Stimulated activated CD4-positive, alpha-beta T cell treated with anti-CD3 and anti-CD28 coated beads, TNF-alpha, amount 100 ng/mL, for 1 hour (primary cell): ENCODE measurements around the gene TRABD2B.

Experiments
- DNase-seq, 3 donors: peaks; one replicate each; pipeline ENCODE4 v3.0.0-alpha.2; 2020; ENCODE audit warnings: low read depth in 3 of 3, low spot score in 1 of 3

TRABD2B gene

DNA sequence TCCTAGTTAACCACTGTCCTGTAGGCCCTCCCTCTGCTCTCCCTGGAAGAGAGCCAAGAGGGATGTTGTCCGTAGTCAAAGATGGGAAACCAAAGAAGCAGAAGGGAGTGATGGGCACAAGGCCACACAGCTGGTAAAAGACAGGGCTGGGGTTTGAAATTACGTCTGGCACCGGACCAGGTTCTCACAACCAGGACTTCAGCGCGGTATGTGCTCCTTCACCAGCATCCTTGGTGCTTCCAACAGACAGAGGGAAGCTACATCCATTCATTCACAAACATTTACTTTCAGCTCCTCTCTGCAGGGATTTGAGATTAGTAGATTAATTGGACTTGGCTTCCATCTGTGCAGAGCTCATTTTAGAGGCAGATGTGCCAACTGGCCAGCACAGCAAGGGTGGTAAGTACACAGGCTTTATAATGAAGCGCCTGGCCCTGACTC is 191.2 kb downstream of the TRABD2B start:
- no peak for DNase-seq

DNA sequence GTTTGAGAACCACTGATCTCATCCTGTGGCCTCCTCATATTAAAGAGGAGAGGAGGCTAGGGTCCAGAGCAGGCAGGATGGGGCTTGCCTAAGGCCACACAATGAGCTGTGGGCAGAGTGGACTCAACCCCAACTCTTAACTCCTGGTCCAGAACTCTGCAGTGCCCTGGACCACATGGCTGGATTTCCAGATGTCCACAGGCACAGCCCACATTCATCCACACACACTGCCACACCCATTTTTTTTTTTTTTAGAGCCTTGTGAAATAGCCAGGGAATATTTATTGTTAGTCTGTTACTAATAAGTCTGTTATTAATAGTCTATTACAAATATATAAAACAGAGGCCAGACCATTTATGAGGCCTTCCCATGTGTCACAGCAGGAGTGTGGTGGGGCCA is 192.2 kb downstream of the TRABD2B start:
- no peak for DNase-seq

DNA sequence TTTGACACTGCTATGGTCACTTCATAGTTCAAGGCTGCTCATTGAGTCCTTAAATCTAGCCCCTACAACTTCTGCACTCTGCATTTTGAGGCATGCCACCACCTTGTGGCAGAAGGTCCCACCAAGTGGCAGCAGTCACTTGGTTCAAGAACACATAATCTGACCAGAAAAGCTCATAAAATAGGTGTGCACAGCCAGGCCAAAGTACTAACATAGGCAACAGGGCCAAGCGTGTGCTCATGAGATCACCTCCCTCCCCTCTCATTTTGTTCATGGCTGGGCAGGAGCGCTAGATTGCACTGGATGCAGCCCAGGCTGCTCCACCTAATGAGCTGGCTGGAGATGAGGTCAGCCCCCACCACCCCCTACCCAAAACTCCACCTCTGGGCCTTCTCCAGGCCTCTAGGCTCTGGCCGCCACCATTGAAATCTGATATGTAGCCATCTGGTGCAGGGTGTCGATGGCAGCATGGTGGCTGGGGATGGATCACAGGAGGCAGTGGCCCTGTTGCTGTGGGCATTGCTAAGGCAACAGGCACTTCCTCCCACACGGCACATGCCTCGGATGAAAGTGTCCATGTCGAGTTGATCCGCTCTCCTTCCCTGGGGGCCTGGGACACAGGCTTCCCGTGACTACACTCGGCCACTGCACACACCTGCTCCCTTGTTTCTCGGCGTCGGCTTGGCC is 193.2 kb downstream of the TRABD2B start:
- DNase-seq = no peak

DNA sequence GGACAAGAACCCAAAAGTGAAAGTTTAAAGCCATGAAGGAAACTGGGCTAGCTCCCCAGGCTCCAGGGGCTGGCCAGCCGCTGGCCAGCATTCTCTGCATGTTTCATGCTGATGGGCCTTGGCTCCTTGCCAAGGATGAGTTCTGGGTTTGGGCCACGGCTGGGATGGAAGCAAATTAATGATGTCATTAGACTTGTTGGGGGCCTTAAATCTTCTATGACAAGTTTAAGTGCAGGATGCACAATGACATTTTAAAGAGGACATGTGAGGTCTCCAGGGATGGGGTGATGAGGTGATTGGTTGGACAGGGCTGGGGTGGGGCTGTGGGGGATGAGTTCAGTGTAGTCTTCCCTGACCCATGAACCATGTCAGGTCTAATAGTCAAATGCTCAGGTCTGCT is 199.6 kb downstream of the TRABD2B start:
- DNase-seq = no peak

DNA sequence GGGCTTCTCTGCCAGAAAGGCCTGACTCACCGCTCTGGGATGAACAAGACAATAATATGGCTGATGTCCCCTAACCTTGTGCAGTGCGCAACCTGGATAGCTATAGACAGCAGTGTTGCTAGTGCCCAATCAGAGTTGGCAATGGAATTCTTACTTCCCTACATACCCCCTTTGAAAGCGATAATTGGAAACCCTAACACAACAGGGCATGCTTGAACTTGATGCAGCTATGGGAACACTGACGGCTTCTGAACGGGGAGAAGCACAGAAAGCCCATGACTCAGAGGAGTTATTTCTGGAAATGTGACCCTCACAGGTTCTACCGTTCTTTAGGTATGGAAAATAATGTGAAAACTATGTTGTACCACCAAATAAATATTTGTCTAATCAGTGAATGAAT is 200.6 kb downstream of the TRABD2B start:
- DNase-seq = no peak

DNA sequence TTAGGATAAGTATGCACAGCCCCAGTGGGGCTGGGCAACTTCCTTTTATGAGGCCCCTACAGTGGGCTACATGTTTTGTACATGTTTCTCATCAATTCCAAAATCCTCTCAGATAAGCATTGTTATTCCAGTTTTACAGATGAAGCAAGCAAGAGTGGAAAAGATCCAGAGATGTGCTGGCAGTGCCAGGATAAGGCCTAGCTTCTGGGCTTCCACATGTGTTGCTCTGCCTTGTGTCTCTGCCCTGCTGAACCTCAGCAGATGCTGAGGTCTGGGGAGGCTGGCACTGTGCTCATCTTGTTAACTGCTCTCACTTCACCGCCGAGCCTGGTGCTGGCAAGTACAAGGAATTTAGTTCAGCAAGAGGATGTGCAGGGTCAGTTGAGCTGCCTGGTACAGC is 202.1 kb downstream of the TRABD2B start:
- no peak for DNase-seq

DNA sequence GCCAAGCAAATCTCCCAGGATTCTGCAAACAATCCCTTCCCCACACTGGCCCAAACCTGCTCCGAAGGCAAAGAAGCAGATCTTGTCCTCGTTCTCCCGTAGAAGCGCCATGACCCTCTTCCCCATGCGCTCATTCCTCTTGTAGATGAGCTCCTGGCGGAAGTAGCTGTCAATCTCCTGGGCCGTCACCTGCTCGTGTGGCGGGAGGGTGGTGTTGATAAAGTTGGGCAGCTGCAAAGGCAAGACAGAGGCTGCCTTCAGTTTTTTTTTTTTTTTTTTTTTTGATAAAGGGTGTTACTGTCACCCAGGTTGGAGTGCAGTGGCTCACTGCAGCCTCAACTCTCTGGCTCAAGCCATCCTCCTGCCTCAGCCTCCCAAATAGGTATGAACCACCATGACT is 202.7 kb downstream of the TRABD2B start:
- DNase-seq = no peak

DNA sequence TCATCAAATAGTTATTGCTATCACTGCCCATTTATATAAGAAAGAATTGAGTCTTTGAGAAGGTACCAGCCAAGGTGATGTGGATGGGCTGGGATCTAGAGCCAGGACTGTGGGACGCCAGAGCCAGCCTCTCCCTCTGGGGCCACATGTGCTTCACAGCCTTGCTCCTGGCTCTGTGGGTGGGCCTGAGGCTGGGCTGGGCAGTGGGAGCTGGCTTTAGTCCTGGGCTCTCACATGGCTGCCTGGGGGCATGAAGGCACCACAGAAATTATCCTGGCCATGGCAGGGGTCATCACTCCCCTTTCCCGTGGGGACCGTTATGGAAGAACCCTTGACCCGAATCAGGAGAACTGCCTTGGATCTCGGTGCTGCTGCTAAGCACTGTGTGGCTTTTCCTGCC is 203.1 kb downstream of the TRABD2B start:
- no peak for DNase-seq

DNA sequence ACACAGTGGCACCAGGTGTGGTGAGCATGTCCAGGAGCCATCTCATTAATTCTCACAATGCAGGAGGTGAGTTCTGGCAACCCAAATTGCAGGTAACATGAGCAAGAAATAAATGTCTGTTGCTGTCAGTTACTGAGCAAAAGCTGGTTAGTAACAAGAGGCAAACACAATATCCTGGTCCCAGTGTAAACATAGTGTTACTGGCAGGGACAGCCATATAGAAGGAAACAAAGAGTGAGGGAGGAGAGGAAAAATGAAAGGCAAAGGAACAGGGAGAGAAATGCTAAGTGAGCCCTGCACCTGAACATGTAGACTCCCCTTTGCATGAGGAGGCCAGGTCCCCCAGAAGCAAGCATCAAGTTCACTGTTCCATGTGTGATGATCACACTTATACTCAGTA is 203.6 kb downstream of the TRABD2B start:
- DNase-seq = no peak

DNA sequence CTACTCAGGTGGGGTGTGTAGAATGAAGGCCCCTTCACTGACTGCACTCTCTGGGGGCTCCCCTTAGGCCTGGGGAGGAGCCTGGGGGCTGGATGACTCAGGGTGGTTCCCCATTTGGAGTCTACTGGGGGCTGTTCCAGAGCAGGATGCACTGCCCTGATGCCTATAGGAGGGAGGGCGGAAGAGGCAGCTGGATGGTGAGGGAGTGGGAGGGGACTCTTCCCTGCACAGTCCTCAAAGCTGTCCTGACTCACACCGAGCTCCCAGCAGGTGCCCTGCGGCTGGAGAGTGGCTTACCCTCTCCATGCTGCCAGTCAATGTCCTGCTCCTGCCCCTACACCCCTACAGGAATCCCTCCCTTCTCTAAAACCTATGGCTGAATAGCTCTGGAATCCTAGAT is 204.4 kb downstream of the TRABD2B start:
- DNase-seq = no peak

DNA sequence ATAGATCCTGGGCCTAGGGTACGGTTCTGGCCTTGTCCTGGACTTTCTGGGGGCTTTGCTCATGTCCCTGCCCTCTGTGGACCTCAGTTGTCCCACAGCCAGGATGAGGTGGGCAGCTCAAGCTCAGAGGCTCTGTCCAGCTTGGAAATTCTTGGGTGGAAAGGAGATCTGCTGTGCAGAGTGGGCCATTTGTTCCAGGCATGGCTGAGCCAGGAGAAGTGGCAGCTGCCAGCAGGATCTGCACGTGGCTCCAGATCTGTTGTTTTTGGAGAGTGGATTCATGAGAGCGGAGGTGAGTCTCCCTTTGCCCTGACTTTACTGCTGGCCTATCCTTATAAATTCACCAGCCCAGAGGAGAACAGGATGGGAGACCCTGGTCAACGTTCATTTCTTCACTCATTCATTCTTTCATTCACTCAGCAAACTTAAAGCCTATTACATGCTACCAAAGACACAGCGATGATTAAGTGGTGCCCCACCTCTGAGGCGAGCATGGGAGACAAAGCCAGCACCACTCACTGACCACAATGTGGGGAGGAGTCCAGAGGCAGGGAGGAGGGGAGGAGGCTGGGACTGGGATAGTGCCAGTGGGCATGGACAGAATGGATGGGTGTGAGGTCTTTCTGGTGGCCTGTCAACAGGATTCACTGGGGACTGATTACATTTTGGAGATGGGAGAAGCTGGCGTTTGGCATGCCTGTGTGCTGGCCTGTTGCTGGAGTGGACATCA is 205.1 kb downstream of the TRABD2B start:
- DNase-seq = no peak

DNA sequence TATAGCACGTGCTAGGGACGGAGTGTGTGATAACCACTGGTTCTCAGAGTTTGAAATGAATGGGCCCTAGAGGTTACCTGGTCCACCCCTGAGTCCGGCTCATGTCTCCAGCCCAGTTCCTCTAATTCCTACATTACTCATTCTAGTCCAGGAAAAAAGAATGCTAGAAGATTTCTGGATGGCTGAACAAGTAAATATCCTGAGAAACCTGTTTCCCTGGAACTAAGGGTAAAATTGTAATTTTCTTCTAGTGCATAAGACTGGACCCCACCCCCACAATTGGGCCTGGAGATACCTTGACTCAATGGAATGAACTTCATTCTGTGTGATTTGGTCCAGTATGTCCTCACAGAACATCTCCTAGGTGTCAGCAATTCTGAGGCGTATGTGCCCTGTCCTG is 208.4 kb downstream of the TRABD2B start:
- DNase-seq = no peak

DNA sequence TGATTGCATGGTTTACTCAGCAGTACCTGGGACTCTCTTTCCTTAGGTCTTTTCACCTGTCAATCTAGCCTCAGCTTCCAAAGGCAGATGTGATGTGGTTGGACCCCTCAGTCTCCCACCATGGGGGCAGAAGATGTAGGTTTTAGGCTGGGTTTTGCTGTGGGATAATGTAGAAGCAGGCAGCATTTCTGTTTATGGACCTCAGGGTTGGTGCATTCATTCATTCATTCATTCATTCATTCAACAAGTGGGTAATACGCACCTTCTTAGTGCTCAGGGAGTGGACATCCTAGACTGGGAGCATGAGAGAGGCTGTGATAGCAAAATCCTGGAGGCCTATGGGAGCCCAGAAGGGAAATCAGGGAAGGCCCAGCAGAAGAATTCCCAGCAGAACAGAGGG is 209.6 kb downstream of the TRABD2B start:
- DNase-seq = no peak

DNA sequence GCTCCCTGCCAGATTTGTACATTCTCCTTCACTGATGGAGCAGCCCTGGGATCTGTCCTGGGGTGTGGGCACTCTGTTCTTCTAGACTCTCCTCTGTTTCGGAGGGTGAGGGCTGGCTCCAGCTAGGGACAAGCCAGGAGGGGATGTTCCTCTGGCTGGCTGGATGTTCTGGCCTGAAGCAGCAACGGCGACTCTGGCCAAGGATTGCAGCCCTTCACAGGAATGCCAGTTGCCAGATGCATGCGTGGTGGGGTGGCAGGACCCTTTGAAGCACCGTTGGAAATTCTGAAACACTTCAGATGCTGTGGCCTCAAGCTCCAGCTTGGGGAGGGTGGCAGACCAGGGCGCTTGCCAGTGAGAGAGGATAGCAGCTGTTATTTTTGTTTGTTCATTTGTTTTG is 210.9 kb downstream of the TRABD2B start:
- DNase-seq = no peak

DNA sequence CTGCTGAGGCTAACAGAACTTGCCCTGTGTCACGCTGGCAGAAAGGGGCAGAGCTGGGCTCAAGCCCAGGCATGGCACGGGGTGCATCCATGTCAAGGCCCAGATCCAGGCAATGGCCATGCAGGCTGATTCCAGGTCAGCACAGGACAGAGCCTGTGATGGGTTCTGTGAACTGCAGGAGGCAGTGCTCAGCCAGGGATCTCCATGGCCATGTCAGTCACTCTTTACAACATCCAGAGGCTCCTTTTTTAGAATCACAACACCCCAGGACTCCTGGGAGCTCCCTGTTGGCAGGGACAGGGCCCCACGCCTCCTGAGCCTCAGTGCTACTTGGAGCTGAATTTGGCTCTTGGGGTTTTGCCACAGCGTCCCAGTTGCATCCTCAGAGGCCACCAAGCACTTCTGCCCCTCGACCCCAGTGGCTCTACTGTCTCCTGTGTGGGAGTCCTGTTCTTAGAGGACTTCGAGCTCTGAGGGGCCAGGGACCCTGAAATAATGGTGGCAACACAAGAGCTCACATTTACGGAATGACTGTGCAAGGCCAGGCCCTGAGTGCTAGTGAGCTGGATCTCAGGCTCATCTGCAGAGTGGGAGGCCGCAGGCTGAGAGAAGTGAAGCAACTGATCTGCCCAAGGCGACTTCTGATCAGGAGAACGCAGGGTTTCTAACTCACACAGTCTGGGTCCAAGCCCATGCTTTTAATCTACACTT is 211.5 kb downstream of the TRABD2B start:
- no peak for DNase-seq

DNA sequence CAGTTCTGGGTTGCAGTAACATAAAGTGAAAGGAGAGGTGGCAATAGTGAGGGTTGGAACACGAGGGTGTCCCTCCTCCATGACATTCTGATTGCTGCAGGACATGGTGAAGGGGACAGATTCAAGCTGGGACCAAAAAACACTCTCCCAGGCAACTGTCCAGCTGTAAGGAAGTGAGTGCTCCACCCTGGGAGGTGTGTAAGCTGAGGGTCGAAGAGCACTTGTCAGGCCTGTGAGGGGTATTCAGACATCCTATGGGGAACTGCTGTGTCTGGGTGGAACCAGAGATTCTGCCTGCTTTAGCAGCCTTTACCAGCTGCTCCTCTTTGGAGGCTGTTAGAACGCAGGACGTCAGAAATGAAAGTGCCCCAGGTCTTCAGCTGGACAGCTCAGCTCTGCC is 212.1 kb downstream of the TRABD2B start:
- no peak for DNase-seq

DNA sequence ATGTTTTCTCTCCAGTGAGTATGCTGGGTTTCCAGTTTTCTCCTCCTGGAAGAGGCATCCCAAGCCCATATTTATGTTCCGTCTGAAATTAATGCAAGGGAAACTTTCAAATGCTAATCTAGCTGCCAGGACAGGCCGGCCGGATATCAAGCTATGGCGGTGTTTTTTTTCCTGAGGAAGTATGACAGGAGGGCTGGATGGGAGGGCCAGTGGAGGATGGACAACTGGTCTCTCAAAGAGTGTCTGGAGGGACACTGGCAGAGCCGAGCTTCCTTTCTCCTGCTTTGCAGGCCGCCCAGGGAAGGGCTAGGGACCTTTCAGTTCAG is 212.7 kb downstream of the TRABD2B start:
- DNase-seq = no peak

DNA sequence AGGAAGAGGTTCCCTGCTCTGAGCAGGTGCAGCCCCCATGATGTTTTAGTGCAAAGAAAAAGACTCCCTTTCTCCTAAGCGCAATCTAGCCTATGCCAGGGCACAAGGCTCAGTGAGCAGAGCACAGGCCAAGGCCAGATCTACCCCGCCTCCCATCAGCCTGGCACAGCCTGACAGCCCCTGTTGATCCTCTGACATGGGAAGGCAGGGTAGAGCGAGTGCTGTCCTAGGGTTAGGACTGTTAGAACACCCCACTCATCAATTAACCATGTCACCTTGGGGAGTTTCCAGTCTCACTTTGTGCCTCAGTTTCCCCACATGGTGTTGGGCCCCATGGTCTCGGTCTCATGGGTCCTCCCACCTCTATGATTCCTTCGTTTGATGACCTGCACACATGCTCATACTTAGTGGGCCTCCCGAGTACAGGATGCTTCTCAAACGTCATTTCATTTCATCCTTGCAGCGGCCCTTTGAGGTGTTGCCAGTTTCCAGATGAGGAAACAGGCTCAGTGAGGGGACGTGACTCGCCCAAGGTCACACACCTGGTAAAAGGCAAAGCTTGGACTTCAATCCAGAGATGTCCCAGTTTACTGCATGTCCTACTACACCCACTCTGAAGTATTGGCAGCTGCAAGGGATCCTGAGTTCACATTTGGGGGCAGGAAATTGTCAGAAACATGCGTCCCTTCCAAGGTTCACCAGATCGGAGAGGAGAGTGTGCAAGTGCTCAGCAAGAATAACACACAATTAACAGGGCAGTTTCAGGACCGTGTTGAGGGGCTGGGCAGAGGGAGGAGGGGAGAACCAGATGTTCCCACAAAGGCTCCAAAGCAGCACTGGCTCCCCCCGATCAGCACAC is 213.3 kb downstream of the TRABD2B start:
- DNase-seq = no peak

DNA sequence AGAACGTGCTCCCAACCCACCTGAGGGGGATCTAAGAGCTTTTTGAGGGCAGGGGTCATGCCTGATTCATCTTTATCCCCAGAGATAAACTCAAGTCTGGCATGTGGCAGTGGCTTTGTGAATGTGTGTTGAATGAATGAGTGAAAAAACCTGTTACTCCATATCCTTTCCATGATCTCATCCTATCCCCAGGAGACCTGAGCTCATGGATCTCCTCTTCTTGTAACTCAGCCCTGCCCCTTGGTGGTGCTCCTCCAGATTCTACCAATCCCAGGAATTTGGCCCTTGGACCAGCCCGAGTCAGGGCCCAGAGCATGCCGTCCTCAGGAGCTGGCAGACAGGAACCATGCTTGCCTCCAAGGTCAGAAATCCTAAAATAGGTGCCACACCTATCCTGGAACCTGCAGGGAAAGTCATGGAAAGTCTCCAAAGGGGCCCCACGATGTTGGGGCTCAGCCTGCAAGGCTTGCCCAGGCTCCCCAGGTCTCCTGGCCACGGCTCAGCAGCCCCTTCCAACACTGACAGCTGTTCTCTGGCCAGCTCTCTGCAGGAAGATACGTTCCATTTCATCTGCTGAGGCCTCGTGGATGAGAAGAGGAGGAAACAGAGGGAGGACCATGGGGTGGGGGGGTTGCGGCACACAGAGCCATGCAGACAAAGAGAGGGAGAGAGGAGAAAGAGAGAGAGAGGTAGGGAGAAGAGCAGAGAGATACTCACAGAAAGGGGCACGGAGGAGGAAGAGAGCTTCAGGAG is 214.6 kb downstream of the TRABD2B start:
- DNase-seq = no peak

DNA sequence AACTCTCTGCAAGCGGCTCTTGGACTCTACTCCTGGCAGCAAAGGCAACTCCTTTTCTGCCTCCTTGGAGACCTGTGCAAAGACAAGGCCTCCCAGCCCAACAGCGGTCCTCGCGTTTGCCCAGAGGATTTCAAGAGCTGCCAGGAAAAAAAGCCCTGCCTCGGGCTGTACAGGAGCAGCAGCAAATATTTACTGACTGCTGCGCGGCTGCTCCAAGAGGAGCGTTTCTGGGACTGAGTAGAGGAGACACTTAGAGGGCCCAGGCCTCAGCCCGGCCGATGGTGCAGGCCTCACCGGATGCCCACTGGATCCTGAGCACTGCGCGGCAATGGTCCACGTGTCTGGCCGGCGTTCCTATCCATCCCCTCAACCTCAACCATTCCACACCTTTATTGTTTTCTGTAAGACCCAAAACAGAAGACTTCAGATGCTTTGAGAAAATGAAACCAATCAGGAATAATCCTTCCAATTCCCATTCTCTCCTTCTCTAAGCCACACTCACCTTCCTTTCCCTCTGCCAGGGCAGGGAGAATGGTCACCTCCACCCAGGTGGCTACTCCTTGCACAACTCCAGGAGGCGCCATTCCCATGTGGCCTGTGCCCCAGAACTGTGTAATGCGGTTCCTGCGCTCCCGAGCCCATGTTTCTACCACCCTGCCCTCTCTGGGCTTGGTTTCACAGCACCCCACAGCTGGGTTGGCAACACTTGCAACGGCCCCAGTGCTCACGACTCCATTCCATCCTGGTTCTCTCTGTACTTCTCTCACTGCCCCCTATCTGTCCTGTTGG is 215.8 kb downstream of the TRABD2B start:
- DNase-seq = no peak
